Naive thymus-derived CD8-positive, alpha-beta T cell (primary cell): ENCODE data around the gene GATA1. TPM values are rescaled to one million over a fixed set of nuclear protein-coding genes. Genes with fewer than 3 reads are reported as not detected.

Experiments
- ATAC-seq, 2 donors: fragments of 150-1000 bp; cut with Tn5 transposase in 1 of 2; sonication (Bioruptor Pico), chemical (Tn5 transposase) in 1 of 2; 1 replicate in 1 of 2; 2 replicates in 1 of 2; pipeline ENCODE4 v1.10.0; 2021; ENCODE audit warnings: mild to moderate bottlenecking in 2 of 2, moderate library complexity in 2 of 2
- POLR2A ChIA-PET: fragments of 350-600 bp; sonication (Branson Sonifier 250); formaldehyde crosslinking; loops from one replicate; lab custom pipeline; 2021; ENCODE audit warnings: antibody characterized with exemption; lab: Charles Lee
- DNase-seq, 10 donors: peaks; one replicate each; pipeline versions ENCODE4 v3.0.0 to v3.0.0-alpha.2; 2020 to 2022
- H3K27ac Mint-ChIP-seq, 10 donors: one replicate each; pipeline ENCODE4 v1.8.0; 2020 to 2022; ENCODE audit warnings: mild to moderate bottlenecking in 10 of 10, mixed read lengths in 10 of 10, moderate library complexity in 4 of 10, inconsistent platforms in 1 of 10
- H3K27me3 Mint-ChIP-seq, 5 donors: one replicate each; pipeline ENCODE4 v1.8.0; 2021 to 2022; ENCODE audit warnings: mixed read lengths in 5 of 5
- H3K36me3 Mint-ChIP-seq, 3 donors: one replicate each; pipeline ENCODE4 v1.8.0; 2020 to 2022; ENCODE audit warnings: mixed read lengths in 3 of 3, mild to moderate bottlenecking in 2 of 3, inconsistent platforms in 1 of 3
- H3K4me1 Mint-ChIP-seq, 4 donors: one replicate each; pipeline ENCODE4 v1.8.0; 2021 to 2022; ENCODE audit warnings: mixed read lengths in 4 of 4
- H3K4me3 Mint-ChIP-seq, 10 donors: one replicate each; pipeline ENCODE4 v1.8.0; 2020 to 2022; ENCODE audit warnings: mild to moderate bottlenecking in 10 of 10, mixed read lengths in 10 of 10, moderate library complexity in 6 of 10, inconsistent platforms in 1 of 10
- H3K9me3 Mint-ChIP-seq, 9 donors: one replicate each; pipeline ENCODE4 v1.8.0; 2020 to 2022; ENCODE audit warnings: mixed read lengths in 9 of 9, mild to moderate bottlenecking in 3 of 9, inconsistent platforms in 1 of 9, moderate library complexity in 1 of 9
- polyA plus RNA-seq, 3 donors: library from polyadenylated mRNA; unstranded; fragments of 300-500 nt; fragmentation: Illumina TruSeq; gene quantifications; one replicate each; pipeline ENCODE4 v1.2.3, GENCODE V29; 2021
- total RNA-seq, 8 experiments: library from RNA in 2 of 8; stranded (reverse) in 2 of 8; gene quantifications; one replicate each; pipeline ENCODE4 v1.2.3 and lab custom pipeline; 2021 to 2026

GATA1 gene
- total and polyA plus RNA-seq, 5 experiments from 2014 or later = not detected

DNA sequence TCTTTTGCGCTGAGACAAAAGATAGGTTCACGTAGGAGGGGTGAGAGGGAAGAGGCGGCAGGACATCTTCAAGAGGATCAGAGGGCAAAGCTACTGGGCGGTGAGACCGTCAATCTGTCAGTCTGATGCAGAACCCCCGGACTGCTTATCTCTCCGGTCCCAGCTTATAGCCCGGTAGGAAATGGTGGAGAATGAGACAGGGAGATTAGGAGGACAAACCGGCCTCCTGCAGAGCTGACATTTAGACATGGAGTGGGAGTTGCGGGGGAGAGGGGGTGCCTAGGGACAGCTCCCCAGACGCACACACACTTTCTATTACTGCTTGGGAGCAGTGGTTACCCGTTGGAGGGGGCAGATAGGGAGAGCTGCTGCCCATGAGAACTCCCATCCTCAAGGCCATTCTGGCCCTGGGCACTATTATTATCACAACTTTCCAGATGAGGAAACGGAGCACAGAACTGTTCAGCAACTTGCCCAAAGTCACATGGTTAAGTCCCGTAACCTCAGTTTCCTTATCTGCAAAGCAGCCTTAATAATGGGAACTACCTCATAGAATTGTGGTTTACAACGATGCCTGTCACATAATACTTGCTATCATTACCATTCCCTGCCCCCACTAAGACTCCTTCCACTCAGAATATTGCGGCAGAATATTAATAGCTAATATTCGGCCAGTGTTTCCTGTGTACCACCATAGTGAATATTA lies 14.3 kb downstream of the GATA1 start:
- ATAC-seq (no peak), DNase-seq (peak in 1 of 10 donors; percentile 2)
- peaks cover 0 to 13% (median 3%) of the 10 kb centered on the region in 3 donors for H3K36me3 Mint-ChIP-seq
- H3K4me3 Mint-ChIP-seq = peak overlapping the region; percentile 94 to 98 (median 96)
- POLR2A ChIA-PET = interaction anchor here (0.5 to 2.4 kb wide), 15 partner anchors 16 to 261 kb away, joined by 3 to 32 read pairs (median 4); partner anchors contain the start of genes OTUD5, RBM3, SUV39H1 and TBC1D25
- no peaks in the 10 kb centered on the region for H3K9me3 Mint-ChIP-seq
- H3K27ac Mint-ChIP-seq = peak overlapping the region; percentile 95 to 99 (median 98)
- H3K27me3 Mint-ChIP-seq = no peaks in the 10 kb centered on the region
- H3K4me1 Mint-ChIP-seq = peaks cover 9 to 21% (median 19%) of the 10 kb centered on the region in 4 donors

DNA sequence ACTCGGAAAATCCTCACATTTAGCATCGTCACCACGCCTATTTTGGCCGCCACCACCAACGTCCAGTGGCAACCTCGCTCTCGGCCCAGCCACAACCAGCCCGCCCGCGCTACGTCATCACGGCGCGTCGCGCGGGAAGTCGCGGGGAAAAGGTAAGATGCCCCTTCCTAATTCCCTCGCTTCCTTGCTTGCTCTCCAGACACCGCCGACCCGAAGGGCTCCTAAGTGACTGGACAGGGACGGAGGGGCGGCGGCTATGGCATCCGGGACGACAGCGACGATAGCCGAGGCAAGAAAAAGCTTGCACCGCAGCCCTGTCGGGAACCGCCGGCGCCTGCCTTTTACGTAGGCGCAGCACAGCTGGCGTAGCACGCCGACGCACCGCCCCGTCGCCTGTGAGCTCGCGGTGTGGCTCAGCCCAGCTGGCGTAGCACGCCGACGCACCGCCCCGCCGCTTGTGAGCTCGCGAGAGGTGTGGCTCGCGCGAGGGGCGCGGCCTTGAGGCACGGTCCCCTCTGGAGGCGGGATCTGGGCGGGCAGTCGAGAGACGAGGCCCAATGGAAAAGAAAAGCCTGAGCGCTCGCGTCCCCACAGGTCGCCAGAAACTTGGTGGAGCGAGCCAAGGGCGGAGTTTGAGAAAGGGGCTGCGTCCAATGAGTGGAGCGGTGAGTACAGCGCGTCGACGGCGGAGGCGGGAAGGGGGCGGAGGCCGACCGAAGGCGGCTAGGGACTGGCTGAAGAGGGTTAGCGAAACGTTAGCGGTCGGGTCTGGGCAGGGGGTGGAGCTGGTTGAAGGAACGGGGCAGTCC lies 15.1 kb downstream of the GATA1 start, which contains the start of gene HDAC6:
Gene HDAC6, plus strand, starts transcription at position 788 of the 809 bp plus-strand sequence. CDS start 626 bp downstream, outside the sequence.
- Mint-ChIP-seq H3K9me3 (no peaks in the 10 kb centered on the region), H3K27me3 (no peaks in the 10 kb centered on the region), H3K36me3 (peaks cover 0 to 16% (median 3%) of the 10 kb centered on the region in 3 donors), H3K4me1 (peaks cover 10 to 21% (median 19%) of the 10 kb centered on the region in 4 donors), H3K27ac (peak within 1 kb of the TSS; percentile 95 to 99 (median 98)), H3K4me3 (peak within 1 kb of the TSS; percentile 94 to 98 (median 96))
- ATAC-seq (peak; percentile 87), DNase-seq (peak; percentile 85 to 97 (median 95))
- POLR2A ChIA-PET = interaction anchor here (0.5 to 2.4 kb wide), 19 partner anchors 17 to 262 kb away, joined by 3 to 32 read pairs (median 4); partner anchors contain the start of genes OTUD5, PQBP1, RBM3 and SLC35A2

DNA sequence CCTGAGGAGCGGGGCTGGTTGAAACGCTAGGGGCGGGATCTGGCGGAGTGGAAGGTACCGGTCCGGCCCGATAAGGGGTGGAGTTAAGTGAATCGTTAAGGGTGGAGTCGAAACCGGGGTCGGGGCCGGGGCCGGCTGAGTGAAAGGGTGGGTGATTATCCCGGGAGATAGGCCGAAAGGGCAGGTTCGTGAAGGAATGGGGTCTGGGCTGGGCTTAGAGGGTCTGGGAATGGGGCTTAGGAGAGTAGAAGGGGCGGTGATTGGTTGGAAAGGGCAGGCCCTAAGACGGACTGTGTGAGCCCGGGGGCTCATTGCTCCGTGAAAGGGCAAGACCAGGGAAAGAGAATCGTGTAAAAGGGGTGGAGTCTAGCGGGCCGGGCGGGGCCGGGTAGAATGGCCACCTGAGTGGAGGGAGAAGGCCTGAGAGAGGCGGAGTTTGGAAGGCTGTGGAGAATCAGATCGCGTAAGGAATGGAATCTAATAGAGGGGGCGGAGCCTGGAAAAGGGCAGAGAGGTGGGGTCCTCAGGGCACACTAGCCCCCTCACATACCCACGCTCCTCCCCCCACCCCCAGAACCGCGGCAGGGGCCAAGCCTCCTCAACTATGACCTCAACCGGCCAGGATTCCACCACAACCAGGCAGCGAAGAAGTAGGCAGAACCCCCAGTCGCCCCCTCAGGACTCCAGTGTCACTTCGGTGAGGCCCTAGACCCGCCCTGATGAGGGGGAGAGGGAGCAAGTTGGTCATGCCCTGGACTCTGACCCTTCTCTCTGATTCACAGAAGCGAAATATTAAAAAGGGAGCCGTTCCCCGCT lies 15.9 kb downstream of the GATA1 start:
- DNase-seq = peak in 6 of 10 donors; percentile 15 to 64 (median 28)

DNA sequence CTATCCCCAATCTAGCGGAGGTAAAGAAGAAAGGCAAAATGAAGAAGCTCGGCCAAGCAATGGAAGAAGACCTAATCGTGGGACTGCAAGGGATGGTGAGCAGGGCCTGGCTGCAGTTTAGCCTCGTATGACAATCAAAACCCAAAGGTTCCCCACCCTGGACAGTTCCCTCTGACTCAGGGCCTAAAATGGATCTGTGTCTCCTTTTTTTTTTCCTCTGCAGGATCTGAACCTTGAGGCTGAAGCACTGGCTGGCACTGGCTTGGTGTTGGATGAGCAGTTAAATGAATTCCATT lies 16.5 kb downstream of the GATA1 start:
- H3K27ac Mint-ChIP-seq = peak overlapping the region in 8 of 10 donors; percentile 59 to 99 (median 78)
- POLR2A ChIA-PET = no interaction called here
- H3K4me3 Mint-ChIP-seq = peak overlapping the region; percentile 38 to 98 (median 96)
- H3K27me3 Mint-ChIP-seq = no peaks in the 10 kb centered on the region
- peaks cover 10 to 21% (median 19%) of the 10 kb centered on the region in 4 donors for H3K4me1 Mint-ChIP-seq
- peaks cover 0 to 20% (median 3%) of the 10 kb centered on the region in 3 donors for H3K36me3 Mint-ChIP-seq
- no peak for ATAC-seq
- H3K9me3 Mint-ChIP-seq = no peaks in the 10 kb centered on the region
- DNase-seq = no peak

More for the DNA sequence above, 15.9 kb downstream of the GATA1 start:
- peak overlapping the region; percentile 92 to 99 (median 98) for H3K27ac Mint-ChIP-seq
- H3K36me3 Mint-ChIP-seq = peaks cover 0 to 20% (median 3%) of the 10 kb centered on the region in 3 donors
- peak in 1 of 2 donors; percentile 24 for ATAC-seq
- peaks cover 10 to 21% (median 19%) of the 10 kb centered on the region in 4 donors for H3K4me1 Mint-ChIP-seq
- no peaks in the 10 kb centered on the region for H3K9me3 Mint-ChIP-seq
- peak overlapping the region; percentile 94 to 98 (median 96) for H3K4me3 Mint-ChIP-seq
- no peaks in the 10 kb centered on the region for H3K27me3 Mint-ChIP-seq
- POLR2A ChIA-PET = interaction anchor here (0.7 to 2.4 kb wide), 14 partner anchors 65 to 263 kb away, joined by 3 to 32 read pairs (median 5); partner anchors contain the start of genes OTUD5, PQBP1, RBM3 and SLC35A2

DNA sequence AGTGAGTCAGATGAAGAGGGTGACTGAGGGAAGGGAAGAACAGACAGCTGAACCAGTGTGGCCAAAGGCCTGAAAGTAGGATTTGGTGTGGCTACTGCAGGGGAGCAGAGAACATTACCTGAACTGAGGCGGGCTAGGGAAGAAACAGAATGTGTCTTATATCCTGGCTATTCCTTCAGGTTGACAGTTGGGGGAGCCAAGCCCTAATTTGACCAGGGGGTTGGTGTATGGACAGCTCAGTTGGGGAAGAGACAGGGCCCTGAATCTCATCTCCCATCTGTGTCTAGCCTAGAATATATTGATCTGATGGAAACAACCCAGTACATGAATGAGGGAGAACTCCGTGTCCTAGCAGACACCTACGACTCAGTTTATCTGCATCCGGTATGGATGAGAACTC lies 19.7 kb downstream of the GATA1 start:
- no peak for DNase-seq
- Mint-ChIP-seq H3K9me3 (no peaks in the 10 kb centered on the region), H3K27ac (no peak overlapping the region), H3K4me1 (peaks cover 6 to 13% (median 11%) of the 10 kb centered on the region in 4 donors), H3K27me3 (no peaks in the 10 kb centered on the region), H3K4me3 (no peak overlapping the region), H3K36me3 (peaks cover 0 to 26% (median 3%) of the 10 kb centered on the region in 3 donors)
- no peak for ATAC-seq
- POLR2A ChIA-PET = no interaction called here

DNA sequence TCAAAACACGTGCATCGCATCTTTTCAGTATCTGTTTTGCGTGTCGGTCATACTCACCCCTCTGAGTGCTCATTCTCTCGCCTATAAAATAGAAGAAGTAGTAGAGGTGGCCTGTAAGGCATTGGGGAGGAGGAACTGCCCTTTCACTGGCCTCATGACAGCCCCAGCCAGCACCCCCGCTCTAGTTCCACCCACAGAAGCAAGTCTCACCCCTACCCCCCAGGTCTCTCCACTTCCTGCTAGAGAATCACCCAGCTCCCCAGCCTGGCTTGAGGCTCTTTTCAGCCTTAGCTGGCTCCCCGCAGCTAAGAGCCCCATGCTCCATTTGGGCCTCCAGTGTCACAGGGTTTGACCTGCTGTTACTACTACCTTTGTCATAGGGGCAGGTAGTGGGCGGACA lies 27.3 kb downstream of the GATA1 start:
- Mint-ChIP-seq H3K4me1 (peaks cover 0 to 4% (median 2%) of the 10 kb centered on the region in 4 donors), H3K4me3 (no peak overlapping the region), H3K9me3 (no peaks in the 10 kb centered on the region), H3K27me3 (no peaks in the 10 kb centered on the region), H3K27ac (no peak overlapping the region), H3K36me3 (peaks cover 0 to 38% (median 0%) of the 10 kb centered on the region in 3 donors)
- no peak for ATAC-seq
- DNase-seq = no peak
- POLR2A ChIA-PET = no interaction called here

DNA sequence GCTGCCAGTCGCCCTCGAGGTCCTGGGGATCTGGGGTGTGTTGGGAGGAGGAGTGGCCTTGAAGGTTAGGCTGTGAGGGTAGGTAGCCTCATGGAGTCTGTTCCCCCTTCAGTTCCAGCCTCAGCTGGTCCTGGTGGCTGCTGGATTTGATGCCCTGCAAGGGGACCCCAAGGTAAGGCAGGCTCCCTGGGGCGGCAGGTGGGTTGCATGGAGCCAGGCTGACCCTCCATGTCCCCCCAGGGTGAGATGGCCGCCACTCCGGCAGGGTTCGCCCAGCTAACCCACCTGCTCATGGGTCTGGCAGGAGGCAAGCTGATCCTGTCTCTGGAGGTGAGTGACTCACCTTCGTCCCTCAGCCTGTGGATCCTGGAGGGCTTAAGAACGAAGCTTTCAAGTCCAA lies 28.3 kb downstream of the GATA1 start:
- peaks cover 0 to 42% (median 0%) of the 10 kb centered on the region in 3 donors for H3K36me3 Mint-ChIP-seq
- no peak for DNase-seq
- H3K9me3 Mint-ChIP-seq = no peaks in the 10 kb centered on the region
- no peak for ATAC-seq
- H3K27ac Mint-ChIP-seq = no peak overlapping the region
- H3K4me1 Mint-ChIP-seq = peaks cover 0 to 5% (median 2%) of the 10 kb centered on the region in 4 donors
- POLR2A ChIA-PET = no interaction called here
- no peak overlapping the region for H3K4me3 Mint-ChIP-seq
- no peaks in the 10 kb centered on the region for H3K27me3 Mint-ChIP-seq

DNA sequence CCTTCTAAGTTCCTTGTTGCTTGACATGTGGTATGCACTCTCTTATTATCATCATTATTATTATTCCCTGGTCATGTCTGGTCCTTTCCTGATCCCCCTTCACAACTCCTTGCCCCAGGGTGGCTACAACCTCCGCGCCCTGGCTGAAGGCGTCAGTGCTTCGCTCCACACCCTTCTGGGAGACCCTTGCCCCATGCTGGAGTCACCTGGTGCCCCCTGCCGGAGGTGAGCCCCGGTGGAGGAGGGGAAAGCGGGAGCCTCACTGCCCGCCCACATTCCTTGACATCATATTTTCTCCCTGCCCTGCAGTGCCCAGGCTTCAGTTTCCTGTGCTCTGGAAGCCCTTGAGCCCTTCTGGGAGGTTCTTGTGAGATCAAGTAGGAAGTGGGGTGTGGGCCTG lies 28.9 kb downstream of the GATA1 start:
- peak overlapping the region in 1 of 10 donors; percentile 20 for H3K4me3 Mint-ChIP-seq

DNA sequence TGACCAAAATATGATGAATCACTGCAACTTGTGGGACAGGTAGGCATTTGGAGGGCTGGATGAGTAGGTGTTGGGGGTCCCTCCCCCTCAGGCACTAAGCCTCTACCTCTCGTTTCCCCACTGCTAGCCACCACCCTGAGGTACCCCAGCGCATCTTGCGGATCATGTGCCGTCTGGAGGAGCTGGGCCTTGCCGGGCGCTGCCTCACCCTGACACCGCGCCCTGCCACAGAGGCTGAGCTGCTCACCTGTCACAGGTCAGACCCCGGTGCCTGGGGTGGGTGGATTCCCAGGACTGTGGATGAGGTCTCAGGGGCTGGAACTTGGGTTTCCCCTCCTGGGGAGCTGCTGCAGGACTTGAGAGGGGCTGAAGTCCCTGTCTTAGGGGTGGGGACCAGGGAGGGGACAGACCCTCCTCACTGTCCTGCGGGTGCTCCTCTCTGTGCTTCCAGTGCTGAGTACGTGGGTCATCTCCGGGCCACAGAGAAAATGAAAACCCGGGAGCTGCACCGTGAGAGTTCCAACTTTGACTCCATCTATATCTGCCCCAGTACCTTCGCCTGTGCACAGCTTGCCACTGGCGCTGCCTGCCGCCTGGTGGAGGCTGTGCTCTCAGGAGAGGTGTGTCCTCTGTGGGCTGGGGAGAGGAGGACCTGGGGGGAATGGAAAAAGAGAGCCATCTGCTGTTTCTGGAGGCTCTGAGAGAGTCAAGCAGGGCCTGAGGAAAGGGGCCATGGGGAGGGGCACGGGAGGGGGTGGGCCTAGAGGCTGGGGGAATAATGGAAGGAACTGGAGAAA lies 29.8 kb downstream of the GATA1 start:
- POLR2A ChIA-PET = no interaction called here

More for the DNA sequence above, 28.9 kb downstream of the GATA1 start:
- DNase-seq (no peak), ATAC-seq (no peak)
- H3K9me3 Mint-ChIP-seq = no peaks in the 10 kb centered on the region
- H3K27me3 Mint-ChIP-seq = no peaks in the 10 kb centered on the region
- peaks cover 0 to 5% (median 2%) of the 10 kb centered on the region in 4 donors for H3K4me1 Mint-ChIP-seq
- no peak overlapping the region for H3K27ac Mint-ChIP-seq
- peaks cover 0 to 42% (median 0%) of the 10 kb centered on the region in 3 donors for H3K36me3 Mint-ChIP-seq
- POLR2A ChIA-PET = no interaction called here

DNA sequence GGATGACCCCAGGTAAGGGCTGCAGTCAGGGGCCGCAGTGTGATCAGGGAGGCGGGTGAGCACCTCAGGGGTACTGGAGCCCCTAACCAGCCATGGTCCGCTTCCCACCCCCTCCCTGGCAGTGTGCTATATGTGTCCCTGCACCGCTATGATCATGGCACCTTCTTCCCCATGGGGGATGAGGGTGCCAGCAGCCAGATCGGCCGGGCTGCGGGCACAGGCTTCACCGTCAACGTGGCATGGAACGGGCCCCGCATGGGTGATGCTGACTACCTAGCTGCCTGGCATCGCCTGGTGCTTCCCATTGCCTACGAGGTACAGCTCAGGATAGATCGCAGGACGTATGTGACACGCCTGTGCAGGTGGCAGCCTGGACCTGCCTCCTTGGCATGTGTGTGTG lies 31.7 kb downstream of the GATA1 start:
- peaks cover 0 to 31% (median 2%) of the 10 kb centered on the region in 3 donors for H3K36me3 Mint-ChIP-seq
- POLR2A ChIA-PET = no interaction called here
- DNase-seq (no peak), ATAC-seq (no peak)
- H3K27me3 Mint-ChIP-seq = no peaks in the 10 kb centered on the region
- H3K9me3 Mint-ChIP-seq = no peaks in the 10 kb centered on the region
- H3K27ac Mint-ChIP-seq = no peak overlapping the region
- no peak overlapping the region for H3K4me3 Mint-ChIP-seq
- H3K4me1 Mint-ChIP-seq = peaks cover 0 to 4% (median 3%) of the 10 kb centered on the region in 4 donors

More for the DNA sequence above, 29.8 kb downstream of the GATA1 start:
- Mint-ChIP-seq H3K27ac (no peak overlapping the region), H3K4me1 (peaks cover 0 to 5% (median 2%) of the 10 kb centered on the region in 4 donors), H3K36me3 (peaks cover 0 to 40% (median 0%) of the 10 kb centered on the region in 3 donors), H3K4me3 (no peak overlapping the region), H3K27me3 (no peaks in the 10 kb centered on the region), H3K9me3 (no peaks in the 10 kb centered on the region)
- DNase-seq (no peak), ATAC-seq (no peak)

DNA sequence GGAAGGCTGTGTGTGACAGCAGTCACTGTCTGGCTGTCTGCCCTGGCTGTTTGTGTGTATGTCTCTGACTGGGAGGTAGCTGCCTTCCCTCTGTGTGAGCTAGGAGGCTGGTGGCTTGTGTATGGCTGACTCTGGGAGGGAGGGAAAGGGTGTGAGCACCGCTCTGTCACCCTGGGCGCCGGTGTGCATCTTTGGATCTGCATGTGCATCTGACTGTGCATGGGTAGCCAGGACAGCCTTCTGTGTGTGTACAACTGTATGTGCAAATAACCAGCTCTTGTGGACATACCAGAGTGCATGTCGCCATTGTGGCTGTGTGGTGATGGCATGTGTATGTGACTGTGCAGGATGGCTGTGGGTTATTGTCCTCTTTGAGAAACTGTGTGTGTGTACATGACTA lies 32.5 kb downstream of the GATA1 start:
- Mint-ChIP-seq H3K27ac (peak overlapping the region in 1 of 10 donors; percentile 54), H3K4me1 (peaks cover 0 to 3% (median 1%) of the 10 kb centered on the region in 4 donors), H3K4me3 (no peak overlapping the region), H3K36me3 (peaks cover 0 to 30% (median 2%) of the 10 kb centered on the region in 3 donors), H3K9me3 (no peaks in the 10 kb centered on the region), H3K27me3 (no peaks in the 10 kb centered on the region)
- ATAC-seq = no peak
- DNase-seq = no peak
- POLR2A ChIA-PET = no interaction called here
